ENCODE measurements around the gene EPB41L2.
"Not testable (repeated sequence)": the region's sequence is repeated elsewhere in the genome, so short reads cannot be mapped to it uniquely, and the experiment has no call there.

EPB41L2 gene

GRCh38 chr6:130836055-130836640 lies 226.9 kb downstream of the EPB41L2 start:
- no peak for DNase-seq (ENCODE audit: low spot score)

DNA sequence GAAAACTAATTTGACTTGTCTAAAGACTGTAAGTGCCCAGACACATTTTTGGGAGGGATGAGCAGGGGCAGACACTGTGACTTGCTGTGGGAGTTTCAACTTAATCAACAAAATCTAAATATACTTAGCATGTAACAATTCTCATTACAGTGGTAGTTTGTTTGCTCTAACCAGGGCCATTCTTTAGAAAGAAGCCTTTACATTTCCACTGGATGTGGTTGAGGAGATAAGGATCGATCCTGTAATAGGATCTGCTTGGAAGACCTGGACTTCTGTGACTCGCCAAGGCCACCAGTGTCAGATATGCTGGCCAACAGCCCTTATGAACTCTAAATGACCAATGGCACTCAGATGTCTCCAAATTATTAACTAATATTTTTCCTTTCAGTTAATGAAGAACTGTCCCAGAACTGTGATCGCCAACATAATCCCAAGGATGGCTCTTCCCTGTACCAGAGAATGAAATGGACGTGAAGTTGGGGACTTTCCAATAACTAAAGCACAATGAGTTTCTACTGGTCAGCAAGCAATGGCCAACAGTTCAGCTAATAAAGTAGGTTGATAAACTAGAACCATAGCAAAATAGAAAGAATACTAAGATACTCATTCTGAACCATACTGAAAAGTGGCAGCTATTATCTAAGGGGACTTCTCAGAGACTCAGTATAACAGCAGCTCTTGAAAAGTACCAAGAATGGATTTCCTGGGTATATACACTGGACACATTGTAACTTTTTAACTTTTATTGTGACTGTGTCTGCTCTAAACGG lies 228.4 kb downstream of the EPB41L2 start:
- no peak for DNase-seq (ENCODE audit: low spot score)

DNA sequence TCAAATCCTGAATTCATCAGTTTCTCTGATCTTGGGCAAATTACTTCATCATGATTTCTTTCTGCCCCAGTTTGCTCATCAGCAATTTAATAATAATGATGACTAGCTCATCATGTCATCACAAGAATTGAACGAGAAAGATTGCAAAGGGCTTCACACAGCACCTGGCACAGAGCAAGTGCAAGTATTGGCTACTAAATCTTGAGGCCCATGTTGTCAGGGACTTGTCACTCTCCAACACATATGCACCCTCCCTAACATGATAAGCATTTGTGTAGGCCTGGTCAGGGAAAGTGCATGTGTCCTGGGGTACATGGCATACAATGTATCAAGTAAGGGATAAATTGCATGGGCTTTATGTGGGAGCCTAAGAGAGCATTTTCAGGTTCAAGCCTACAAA lies 229.5 kb downstream of the EPB41L2 start:
- no peak for DNase-seq (ENCODE audit: low spot score)

GRCh38 chr6:130831607-130832006 lies 231.4 kb downstream of the EPB41L2 start:
- no peak for DNase-seq (ENCODE audit: low spot score)

DNA sequence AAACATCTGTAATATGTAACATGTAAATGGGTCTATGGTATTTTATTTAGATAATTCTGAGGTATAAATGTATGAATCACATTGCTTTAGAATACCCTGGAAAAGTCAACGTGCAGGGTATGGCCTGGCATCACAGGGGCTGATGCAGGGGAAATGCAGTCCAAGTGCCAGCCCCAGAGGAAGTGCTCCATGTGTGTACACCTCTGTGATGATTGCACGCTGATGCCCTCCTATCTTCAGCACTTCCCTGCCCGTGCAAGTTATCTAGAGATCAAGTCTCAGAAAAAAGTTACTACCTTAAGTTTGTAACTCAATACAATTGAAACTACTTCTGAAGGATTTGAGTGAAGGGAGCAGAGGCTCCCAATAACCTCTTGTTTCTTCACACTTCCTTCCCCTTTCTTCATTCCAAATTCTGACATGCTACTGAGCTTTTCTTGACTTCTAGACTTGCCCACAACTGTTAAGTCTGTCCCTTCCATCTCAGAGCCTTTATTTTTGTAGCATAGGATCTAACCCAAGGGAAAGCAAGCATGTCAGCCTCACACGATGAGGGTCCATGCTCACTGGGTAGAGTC lies 233.6 kb downstream of the EPB41L2 start:
- no peak for DNase-seq (ENCODE audit: low spot score)

DNA sequence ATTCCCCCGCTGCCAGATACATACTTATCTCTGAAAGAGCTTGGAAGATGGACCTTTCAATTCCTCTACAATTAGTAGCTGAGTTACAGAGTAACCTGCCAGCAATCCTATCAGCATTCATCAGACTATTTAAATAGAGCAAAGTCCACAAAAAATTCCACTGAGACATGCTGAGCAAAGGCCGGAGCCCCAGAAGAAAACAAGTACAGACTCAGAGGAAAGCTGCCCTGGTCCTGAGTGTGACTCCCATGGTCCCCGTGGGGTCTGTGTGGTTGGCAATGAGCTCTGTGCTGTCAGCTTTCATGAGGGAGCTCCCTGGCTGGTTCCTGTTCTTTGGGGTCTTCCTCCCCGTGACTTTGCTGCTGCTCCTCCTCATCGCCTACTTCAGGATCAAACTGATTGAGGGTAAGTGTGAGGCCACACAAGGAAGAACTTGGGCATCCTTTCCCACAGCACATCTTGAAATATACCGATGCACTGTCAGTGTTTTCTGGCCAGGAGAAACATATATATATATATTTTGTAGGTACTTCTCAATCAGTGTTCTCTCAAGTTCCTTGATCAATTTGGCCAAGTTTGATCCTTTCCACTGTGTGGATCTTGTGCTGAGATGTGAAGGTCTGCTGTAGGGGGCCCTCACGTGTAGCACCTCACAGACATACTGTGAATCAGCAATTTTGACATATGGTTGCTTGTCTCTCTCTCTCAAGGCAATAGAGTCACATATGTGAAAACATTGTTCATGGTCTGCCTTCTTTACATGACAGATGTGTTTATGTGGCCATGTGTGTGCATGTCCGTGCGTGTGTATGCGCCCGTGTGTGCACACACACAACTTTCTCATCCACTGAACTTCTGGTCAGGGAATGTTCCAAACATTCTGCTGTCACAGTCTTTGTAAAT lies 235.5 kb downstream of the EPB41L2 start, which contains the start of gene SMLR1:
Gene SMLR1 (plus strand): TSS at position 160 of the 903 bp plus-strand sequence. CDS start 8 bp downstream, at position 168.
- no peak for DNase-seq (ENCODE audit: low spot score)

- DNase-seq (ENCODE audit: low spot score): no peak
Measured at GRCh38 chr6:130826442-130827246, 236.4 kb downstream of the EPB41L2 start.

GRCh38 chr6:130825772-130826441 lies 237.1 kb downstream of the EPB41L2 start:
- DNase-seq (ENCODE audit: low spot score): no peak

DNA sequence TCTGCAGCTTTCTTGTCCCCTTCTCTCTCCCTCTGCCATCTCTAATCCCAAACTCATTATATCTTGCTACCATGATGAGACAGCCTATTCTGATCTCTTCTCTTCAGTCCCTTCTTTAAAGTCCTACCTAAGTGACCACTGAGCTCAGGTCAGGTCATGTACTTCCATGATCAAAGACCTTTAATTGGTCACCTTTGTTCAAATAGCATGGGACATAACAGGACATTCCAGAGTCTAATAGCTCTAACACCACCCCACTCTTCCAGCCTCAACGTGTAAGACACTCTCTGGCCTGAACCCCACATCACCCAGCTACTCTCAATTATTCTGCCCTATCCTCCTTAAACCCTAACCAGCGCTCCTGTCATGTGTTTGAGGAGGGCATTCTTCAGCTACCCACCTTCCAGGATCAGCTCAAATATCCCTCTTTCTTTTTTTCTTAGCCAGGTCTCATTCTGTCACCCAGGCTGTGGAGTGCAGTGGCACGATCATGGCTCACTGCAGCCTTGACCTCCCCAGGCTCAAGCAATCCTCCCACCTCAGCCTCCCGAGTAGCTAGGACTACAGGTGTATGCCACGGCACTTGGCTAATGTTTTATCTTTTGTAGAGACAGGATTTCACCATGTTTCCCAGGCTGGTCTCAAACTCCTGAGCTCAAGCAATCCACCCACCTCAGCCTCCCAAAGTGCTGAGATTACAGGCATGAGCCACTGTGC lies 237.9 kb downstream of the EPB41L2 start:
- DNase-seq (ENCODE audit: low spot score): no peak

DNA sequence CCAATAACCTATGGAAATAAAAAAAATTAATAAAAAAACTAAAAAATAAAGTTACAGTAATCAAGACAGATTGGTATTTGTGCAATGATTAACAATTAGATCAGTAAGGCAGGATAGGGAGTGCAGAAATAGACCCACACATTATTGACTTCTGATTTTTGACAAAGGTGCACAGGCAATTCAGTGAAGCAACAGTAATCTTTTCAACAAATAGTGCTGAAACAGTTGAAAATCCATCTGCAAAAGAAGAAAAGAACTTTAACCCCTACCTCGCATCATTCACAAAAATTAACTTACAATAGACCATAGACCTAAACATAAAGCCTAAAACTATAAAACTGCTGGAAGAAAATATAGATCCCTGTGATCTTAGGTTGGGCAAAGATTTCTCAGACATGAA lies 240.3 kb downstream of the EPB41L2 start:
- DNase-seq (ENCODE audit: low spot score): no peak

- no peak for DNase-seq (ENCODE audit: low spot score)
Measured at GRCh38 chr6:130815200-130816071, 247.6 kb downstream of the EPB41L2 start.

DNA sequence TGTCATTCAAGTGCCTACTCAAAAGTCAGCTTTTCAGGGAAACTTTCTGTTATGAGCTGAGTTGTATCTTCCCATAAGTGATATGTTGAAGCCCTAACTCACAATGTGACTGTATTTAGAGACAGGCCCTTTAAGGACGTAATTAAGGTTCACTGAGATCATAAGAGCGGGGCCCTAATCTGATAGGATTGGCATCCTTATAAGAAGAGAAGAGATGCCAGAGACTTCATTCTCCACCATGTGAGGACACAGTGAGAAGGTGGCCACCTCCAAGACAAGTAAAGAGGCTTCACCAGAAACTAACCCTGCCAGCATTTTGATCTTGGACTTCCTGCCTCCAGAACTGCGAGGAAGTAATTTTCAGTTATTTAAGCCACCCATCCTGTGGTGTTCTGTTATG lies 248.5 kb downstream of the EPB41L2 start:
- DNase-seq (ENCODE audit: low spot score): no peak

DNA sequence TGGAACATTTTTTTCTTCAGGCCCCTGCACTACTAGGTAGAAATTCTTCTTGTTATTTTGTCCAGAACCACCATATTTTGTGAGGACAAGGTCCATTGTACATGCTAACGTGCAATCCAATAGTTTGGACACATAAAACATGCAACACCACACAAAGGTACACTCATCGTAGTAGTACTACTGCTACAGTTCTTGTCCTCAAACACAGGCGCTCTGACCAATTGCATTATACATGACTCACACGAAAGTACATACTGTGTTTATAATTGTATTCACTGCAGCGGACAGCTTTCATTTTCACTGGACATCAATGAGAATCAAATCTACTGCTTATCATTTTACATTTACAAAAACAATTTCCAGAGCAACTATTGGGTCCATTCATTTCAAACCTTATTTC lies 251.1 kb downstream of the EPB41L2 start:
- no peak for DNase-seq (ENCODE audit: low spot score)

DNA sequence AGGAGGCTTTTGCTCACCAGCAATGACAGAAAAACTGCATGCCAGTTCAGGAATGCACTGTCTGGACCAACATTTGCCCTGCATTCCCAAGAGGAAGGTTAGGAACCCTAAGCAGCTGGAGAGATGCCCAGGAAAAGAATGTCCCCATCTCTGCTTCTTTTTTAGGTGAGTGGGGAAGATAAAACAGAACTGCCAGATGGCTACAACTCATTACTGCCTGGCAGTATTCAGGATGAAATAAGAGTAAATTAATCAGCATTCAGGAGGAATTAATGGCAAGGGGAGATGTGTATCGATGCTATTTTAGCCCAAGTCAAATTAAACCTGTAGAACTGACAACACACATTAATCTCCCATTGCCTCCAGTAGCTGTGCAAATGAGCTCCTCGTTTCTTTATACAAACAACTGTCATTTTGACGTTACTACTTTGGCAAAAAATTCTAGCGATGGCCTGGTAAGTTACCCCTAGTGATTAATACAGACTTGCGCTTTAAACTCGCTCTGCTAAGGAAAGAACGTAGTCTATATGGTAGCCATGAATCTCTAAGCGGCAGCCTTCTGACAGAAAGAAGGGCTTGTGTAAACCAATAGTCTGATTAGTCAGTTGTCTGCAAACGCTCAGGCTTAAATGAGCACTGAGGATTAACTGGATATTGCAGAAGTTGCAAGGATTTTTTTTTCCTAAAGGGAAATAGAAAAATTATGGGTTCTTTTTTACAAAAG lies 252.6 kb downstream of the EPB41L2 start:
- DNase-seq (ENCODE audit: low spot score): no peak

DNA sequence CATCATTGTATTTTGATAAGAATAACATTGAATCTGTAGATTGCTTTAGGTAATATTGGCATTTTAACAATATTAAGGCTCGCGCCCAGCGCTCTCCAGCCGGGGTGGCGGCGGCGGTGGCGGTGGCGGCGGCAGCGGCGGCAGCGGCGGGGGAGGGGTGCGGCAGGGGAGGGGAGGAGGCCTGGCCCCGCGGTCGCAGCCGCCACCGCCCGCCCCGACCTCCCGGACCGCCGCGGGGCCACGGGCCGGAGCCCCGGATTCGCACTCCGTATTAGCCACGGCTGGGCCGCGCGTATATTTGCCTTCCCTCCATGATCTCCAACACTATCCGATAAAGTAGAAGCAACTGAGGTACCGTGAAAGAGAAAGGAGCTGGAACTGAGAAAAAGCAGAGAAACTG lies 261.7 kb downstream of the EPB41L2 start:
- DNase-seq (ENCODE audit: low spot score): not testable (repeated sequence)

GRCh38 chr6:130797061-130797460 lies 266.0 kb downstream of the EPB41L2 start:
- DNase-seq (ENCODE audit: low spot score): no peak

- no peak for DNase-seq (ENCODE audit: low spot score)
Measured at GRCh38 chr6:130796313-130796905, 266.6 kb downstream of the EPB41L2 start.

DNA sequence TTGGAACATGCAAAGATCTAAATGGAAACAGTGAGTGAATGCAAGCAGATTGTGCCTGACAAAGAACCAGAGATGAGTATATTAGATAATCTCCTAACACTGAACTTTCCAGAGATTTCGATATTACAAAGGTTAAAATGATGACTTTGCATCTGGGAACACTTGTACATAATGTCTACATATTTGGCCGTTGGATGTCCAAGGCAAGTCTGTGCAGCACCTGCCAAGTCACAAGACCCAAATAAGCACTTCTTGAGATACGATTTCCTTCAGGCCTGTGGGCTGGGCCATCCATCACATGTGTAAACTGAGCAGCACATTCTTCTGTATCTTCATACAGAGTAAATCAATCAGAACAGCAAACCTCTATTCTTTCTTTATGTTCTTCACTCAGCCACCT lies 268.3 kb downstream of the EPB41L2 start:
- DNase-seq (ENCODE audit: low spot score): no peak
